ENCODE results near the gene SELENOO. TPM values are rescaled to one million over a fixed set of nuclear protein-coding genes. Genes with fewer than 3 reads are reported as not detected.

SELENOO gene
- total RNA-seq, 1 experiment from 2014 or later: 27.4 TPM

DNA sequence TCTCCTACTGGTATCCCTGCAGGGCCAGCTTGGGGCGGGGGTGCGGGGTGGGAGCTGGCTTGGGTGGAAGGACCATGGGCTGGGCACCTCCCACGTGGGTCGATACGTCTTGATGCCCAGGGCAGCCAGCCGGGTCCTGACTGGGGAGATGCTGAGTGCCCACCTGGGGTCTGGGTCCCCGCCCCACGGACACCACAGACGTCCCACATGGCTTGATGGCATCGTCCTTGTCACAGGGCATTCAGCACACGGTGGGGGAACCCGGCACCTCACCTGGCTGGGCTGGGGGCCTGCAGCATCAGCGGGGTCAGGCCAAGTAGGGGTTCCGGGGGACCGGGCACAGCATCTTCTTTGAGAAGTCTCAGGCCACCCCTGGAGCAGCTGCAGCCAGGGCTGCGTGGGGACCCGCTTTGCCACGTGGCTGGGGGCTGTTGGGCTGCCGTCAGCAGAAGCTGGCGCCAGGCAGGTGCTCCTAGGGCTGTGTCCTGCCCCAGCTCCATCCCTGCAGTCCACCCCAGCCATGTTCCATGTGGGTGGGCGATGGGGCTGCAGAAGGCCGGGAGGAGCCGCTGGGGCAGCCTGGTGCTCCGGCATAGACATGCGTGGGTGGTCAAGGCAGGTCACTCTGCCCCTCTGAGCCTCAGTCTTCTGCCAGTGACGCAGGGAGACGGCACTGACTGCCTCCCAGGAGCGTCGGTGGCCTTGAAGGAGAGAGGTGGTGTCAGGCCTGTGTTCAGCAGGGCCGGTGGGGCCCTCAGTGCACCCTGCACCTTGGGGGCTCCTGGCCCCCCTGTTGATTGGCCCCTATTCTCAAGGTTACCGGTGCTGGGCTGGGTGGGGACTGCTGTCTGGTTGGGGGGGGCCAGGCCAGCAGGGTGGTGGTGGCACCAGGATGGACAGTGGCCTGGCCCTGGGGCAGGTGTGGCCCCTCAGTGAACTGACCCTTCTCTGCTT lies 8.4 kb downstream of the SELENOO start:
- intact Hi-C loops (cut with micrococcal nuclease; ENCODE audit: unreplicated experiment): loop anchor here (1.0 kb wide), 1 partner anchor 60 kb away; no protein-coding TSS in a partner anchor
- no peak overlapping the region for H2AFZ ChIP-seq
- ChIA-PET CTCF (no interaction called here), POLR2A (ENCODE audit: unreplicated experiment) (no interaction called here)
- no peak overlapping the region for H3K4me3 ChIP-seq
- H3K9me2 ChIP-seq (ENCODE audit: insufficient read depth): no peaks in the 10 kb centered on the region
- H3K27me3 ChIP-seq (ENCODE audit: insufficient read depth, low read depth): no peaks in the 10 kb centered on the region
- H3K9me3 ChIP-seq (ENCODE audit: insufficient read depth, low read depth): no peaks in the 10 kb centered on the region
- TF ChIP-seq, protein P1, sequence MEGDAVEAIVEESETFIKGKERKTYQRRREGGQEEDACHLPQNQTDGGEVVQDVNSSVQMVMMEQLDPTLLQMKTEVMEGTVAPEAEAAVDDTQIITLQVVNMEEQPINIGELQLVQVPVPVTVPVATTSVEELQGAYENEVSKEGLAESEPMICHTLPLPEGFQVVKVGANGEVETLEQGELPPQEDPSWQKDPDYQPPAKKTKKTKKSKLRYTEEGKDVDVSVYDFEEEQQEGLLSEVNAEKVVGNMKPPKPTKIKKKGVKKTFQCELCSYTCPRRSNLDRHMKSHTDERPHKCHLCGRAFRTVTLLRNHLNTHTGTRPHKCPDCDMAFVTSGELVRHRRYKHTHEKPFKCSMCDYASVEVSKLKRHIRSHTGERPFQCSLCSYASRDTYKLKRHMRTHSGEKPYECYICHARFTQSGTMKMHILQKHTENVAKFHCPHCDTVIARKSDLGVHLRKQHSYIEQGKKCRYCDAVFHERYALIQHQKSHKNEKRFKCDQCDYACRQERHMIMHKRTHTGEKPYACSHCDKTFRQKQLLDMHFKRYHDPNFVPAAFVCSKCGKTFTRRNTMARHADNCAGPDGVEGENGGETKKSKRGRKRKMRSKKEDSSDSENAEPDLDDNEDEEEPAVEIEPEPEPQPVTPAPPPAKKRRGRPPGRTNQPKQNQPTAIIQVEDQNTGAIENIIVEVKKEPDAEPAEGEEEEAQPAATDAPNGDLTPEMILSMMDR (conservative IDR thresholded peaks at IDR 0.05): no peak
- no peak for TF ChIP-seq EZH2 (IDR thresholded peaks at IDR 0.05; ENCODE audit: low read depth)
- no peak overlapping the region for H3K27ac ChIP-seq
- peaks cover 4% of the 10 kb centered on the region; the same call in 1 of the 2 replicates for H3K79me2 ChIP-seq (ENCODE audit: low read depth)
- peaks cover 36% of the 10 kb centered on the region for H3K36me3 ChIP-seq (ENCODE audit: low read depth)
- no peaks in the 10 kb centered on the region for H3K4me1 ChIP-seq (replicated peaks; ENCODE audit: insufficient read depth)
- H3K4me2 ChIP-seq: no peak overlapping the region
- H3F3A ChIP-seq (ENCODE audit: insufficient read depth, low read depth): peaks cover 42% of the 10 kb centered on the region; the same call in 1 of the 2 replicates
- DNase-seq: no peak
- BruUV-seq (replicated peaks): no TSS peak
- H4K20me1 ChIP-seq (ENCODE audit: insufficient read depth): peaks cover 65% of the 10 kb centered on the region

- H3K9me3 ChIP-seq (ENCODE audit: insufficient read depth, low read depth): no peaks in the 10 kb centered on the region
- peak; percentile 48 to 53 for DNase-seq
- BruUV-seq (replicated peaks): no TSS peak
- H2AFZ ChIP-seq: no peak overlapping the region
- H3K27ac ChIP-seq: no peak overlapping the region
- H3K79me2 ChIP-seq (ENCODE audit: low read depth): peaks cover 4% of the 10 kb centered on the region; the same call in 1 of the 2 replicates
- H3K36me3 ChIP-seq (ENCODE audit: low read depth): peaks cover 35% of the 10 kb centered on the region
- H3F3A ChIP-seq (ENCODE audit: insufficient read depth, low read depth): peaks cover 48% of the 10 kb centered on the region; the same call in 1 of the 2 replicates
- no peak overlapping the region for H3K4me2 ChIP-seq
- ChIA-PET POLR2A (ENCODE audit: unreplicated experiment) (no interaction called here), CTCF (no interaction called here)
- no peak for TF ChIP-seq EZH2 (IDR thresholded peaks at IDR 0.05; ENCODE audit: low read depth)
- TF ChIP-seq, protein P1 (conservative IDR thresholded peaks at IDR 0.05): peak; percentile 98
- H3K9me2 ChIP-seq (ENCODE audit: insufficient read depth): no peaks in the 10 kb centered on the region
- no peaks in the 10 kb centered on the region for H3K4me1 ChIP-seq (replicated peaks; ENCODE audit: insufficient read depth)
- intact Hi-C loops (cut with micrococcal nuclease; ENCODE audit: unreplicated experiment): loop anchor here (1.0 kb wide), 1 partner anchor 61 kb away; no protein-coding TSS in a partner anchor
- H3K4me3 ChIP-seq: no peak overlapping the region
- no peaks in the 10 kb centered on the region for H3K27me3 ChIP-seq (ENCODE audit: insufficient read depth, low read depth)
- peaks cover 72% of the 10 kb centered on the region for H4K20me1 ChIP-seq (ENCODE audit: insufficient read depth)
Measured at GRCh38 chr22:50209893-50210292, 9.1 kb downstream of the SELENOO start.

- no peaks in the 10 kb centered on the region for H3K9me2 ChIP-seq (ENCODE audit: insufficient read depth)
- peaks cover 35% of the 10 kb centered on the region for H3K36me3 ChIP-seq (ENCODE audit: low read depth)
- H3K27ac ChIP-seq: no peak overlapping the region
- peaks cover 52% of the 10 kb centered on the region; the same call in 1 of the 2 replicates for H3F3A ChIP-seq (ENCODE audit: insufficient read depth, low read depth)
- DNase-seq: no peak
- no TSS peak for BruUV-seq (replicated peaks)
- H3K79me2 ChIP-seq (ENCODE audit: low read depth): peaks cover 4% of the 10 kb centered on the region; the same call in 1 of the 2 replicates
- H2AFZ ChIP-seq: no peak overlapping the region
- no peaks in the 10 kb centered on the region for H3K4me1 ChIP-seq (replicated peaks; ENCODE audit: insufficient read depth)
- no peak overlapping the region for H3K4me2 ChIP-seq
- H3K27me3 ChIP-seq (ENCODE audit: insufficient read depth, low read depth): no peaks in the 10 kb centered on the region
- TF ChIP-seq, protein P1 (conservative IDR thresholded peaks at IDR 0.05): no peak
- intact Hi-C loops (cut with micrococcal nuclease; ENCODE audit: unreplicated experiment): no loop called here
- no peaks in the 10 kb centered on the region for H3K9me3 ChIP-seq (ENCODE audit: insufficient read depth, low read depth)
- no peak overlapping the region for H3K4me3 ChIP-seq
- peaks cover 76% of the 10 kb centered on the region for H4K20me1 ChIP-seq (ENCODE audit: insufficient read depth)
- POLR2A ChIA-PET (ENCODE audit: unreplicated experiment): no interaction called here
- CTCF ChIA-PET: no interaction called here
Measured at GRCh38 chr22:50210378-50211139, 9.7 kb downstream of the SELENOO start.

Data from PC-9 (cell line).